Measurements from ENCODE around the gene KLHL42.
A peak's percentile ranks its signal among the peaks of the same experiment; 100 is the strongest.
"Not testable (repeated sequence)": the region's sequence is repeated elsewhere in the genome, so short reads cannot be mapped to it uniquely, and the experiment has no call there.

Gene KLHL42

DNA sequence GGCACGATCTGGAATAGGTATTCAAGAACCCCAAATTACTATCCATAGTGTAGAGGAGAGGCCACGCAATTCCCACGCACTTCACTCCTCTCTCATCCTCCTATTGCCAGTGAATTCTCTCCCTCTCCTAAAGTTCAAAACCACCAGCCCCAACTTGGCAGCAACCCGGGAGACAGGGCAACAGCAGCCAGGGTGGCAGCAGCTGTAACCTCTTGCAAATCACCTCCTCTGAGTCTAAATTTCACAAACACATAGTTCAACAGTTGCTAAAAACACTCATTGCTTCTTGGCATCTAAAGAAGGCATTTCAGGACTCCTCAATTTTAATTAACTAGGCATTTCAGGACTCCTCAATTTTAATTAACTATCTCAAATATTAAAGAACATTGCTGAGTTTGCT is 37.7 kb downstream of the KLHL42 start:
- no peak for DNase-seq (ENCODE audit: low spot score)

GRCh38 chr12:27818401-27818918 is 38.4 kb downstream of the KLHL42 start:
- no peak for DNase-seq (ENCODE audit: low spot score)

DNA sequence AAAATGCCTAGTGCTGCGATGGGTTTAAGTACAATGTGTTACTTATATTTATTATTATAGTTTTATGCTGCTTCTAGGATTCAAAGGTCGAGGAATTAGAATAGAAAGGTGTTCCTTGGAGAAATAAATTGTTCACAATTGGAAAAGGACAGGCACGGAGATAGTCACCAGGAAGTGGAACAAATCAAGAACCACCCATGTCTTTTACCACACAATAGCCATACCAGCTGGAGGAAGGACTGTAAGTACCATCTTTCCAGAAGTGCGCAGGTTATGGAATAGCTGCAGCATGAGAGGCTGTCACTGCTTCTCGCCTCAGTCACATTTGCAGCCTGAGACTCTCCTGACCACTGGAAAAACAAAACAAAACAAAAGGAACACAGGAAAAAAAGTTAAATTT is 40.5 kb downstream of the KLHL42 start:
- DNase-seq (ENCODE audit: low spot score) = no peak

DNA sequence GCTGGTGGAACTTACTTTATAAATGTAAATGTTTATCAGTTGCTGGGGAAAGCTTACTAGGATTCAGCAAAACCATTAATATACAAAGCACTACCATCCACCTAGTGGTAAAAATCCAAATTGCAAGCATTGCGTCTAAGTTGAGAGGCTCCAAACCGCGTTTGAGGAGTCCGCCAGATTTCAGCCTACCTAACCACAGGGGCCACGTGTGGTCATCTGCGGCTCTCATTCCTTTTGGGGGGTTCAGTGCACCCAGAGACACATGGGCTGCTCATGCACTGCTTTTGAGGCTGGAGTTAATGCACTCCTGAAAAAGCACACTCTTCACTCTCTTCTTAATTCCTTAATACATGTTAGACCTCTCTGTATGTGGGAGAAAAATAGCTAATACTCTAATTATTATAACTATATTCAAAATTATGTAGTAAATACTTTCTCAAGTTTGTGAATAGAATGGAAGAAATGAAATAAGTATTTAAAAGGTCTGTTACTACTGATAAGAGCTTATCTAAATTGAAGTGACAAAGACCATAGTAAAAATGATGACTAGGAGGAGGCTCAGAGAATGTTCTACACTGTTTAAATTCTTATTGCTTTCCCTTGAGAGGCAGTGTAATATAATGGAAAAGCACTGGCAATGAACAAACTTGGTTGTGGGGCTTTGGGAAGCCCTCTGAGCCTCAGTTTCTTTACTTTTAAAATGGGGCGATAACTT is 41.4 kb downstream of the KLHL42 start:
- DNase-seq (ENCODE audit: low spot score) = peak; percentile 77

DNA sequence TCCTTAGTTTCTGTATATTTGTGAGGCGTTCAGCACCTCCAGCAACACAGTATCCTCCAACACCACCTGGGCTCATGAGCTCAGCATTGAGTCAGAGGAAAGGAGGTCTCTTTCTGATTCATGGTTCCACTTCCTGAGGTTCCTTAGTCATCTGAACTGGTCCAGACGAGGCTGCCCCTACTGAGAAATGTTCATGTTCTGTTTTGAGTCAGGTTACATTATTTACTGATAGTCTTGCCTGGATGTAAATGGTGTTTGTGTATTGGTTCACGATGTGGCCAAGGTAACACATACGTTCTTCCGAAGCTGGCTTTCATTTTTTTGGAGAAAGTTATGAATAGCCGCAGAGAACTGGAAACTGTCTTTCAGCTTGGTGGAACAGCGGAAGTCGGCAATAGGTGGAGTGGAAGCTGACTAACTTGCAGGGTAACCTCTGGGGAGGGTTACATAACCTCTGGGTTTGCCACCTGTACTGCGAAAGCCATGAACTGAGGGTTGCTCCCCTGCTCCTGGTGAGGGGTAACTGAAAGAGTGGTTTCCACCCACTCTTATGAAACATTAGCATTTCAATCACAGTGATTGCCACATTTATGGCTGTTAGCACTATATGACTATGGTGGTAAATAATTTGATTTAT is 42.2 kb downstream of the KLHL42 start:
- peak; percentile 97 for DNase-seq (ENCODE audit: low spot score)

DNA sequence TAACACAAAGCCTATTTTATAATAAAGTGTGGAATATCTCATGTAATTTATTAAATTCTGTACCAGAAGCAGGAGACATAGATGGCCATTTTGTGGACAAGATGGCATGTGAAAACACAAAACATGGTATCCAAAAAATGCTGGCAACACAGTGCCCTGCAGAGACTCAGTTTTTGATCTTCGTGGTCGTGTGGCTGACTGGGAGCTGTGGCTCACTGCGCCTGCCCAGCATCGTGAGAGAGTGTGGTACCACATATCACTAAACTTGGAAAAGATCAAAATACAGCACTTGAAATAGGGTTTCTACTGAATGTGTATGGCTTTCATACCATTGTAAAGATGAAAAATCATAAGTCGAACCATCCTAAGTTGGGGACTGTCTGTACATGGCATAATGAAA is 43.0 kb downstream of the KLHL42 start:
- no peak for DNase-seq (ENCODE audit: low spot score)

DNA sequence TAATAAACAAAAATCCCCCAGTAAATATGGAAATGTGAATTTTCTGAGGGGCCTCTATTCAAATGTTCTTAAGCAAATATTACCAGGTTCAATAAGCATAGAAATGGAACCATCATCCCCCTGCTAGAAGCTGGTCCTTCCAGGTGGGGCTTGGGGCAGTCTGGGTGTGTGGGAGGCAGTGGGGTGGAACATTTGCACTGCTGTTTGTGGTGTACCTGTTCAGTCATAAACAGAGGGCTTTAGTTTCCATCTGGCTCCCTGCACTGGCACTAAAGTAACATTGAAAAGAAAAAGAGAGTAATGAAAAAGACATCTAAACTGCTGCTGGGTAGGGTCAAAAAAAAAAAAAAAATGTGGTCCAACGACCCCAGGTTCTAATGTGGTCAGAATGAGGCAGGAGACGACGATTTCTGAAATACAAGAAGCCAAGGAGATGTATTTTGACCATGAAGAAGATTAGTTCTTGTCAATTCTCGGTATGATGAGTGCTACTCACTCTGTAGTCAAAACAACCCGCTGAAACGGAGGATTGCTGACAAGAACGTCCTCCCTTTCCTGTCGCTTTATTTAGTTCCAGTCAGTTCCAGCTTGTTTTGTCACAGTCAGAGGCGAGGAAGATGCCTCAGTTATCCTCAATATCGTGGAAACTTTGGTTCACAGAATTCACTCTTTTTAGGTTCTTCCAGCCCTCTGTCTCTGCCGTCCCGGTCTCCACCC is 44.3 kb downstream of the KLHL42 start:
- DNase-seq (ENCODE audit: low spot score) = no peak

DNA sequence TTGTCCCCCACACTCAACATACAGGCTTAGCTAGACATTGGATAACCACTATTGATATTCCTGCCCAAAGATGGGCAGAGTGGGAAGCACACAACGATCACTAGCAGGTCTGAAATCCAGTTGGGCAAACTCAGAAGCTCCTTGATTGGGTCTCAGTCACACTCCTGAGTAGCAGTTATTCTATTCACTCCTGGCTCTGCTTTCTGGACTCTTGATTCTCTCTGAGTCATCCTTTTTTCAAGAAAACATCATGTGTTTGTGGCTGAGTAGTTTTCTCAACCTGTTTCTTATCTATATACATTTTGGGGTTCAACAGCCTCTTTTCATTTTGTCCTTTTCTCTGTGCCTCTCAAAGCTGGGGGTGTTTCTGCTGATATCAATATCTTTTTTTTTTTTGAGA is 46.0 kb downstream of the KLHL42 start:
- no peak for DNase-seq (ENCODE audit: low spot score)

- DNase-seq (ENCODE audit: low spot score) = peak; percentile 45
Observed at GRCh38 chr12:27828196-27828595, 48.2 kb downstream of the KLHL42 start.

DNA sequence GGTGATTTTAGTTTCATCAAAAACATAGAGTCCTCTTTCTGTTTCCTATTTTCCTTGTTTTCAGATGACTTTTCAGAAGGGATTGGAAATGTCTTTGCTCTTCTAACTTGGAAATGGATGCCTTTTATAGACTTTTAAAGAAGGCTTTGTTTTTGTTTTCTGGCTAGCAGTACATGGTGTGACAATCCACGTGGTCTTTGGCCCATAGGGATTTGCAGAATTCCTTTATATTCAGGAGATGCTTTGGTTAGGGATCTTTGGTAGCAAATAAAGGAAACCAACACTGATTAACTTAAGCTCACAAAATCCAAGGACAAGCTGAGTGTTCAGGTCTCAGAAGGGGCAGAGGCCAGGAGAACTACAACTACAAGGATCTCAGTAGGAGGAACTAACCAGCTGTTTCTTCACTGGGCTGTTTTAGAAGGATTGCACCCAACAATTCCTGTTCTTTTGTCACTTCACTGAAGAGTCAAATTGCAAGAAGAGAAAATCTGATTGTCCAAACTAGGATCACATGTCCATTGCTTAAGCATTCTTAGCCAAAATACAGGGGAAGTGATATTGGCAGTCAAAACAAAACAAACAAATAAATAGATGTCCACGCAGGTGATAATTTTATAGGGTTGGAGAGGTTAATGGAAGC is 58.6 kb downstream of the KLHL42 start:
- DNase-seq (ENCODE audit: low spot score) = no peak

DNA sequence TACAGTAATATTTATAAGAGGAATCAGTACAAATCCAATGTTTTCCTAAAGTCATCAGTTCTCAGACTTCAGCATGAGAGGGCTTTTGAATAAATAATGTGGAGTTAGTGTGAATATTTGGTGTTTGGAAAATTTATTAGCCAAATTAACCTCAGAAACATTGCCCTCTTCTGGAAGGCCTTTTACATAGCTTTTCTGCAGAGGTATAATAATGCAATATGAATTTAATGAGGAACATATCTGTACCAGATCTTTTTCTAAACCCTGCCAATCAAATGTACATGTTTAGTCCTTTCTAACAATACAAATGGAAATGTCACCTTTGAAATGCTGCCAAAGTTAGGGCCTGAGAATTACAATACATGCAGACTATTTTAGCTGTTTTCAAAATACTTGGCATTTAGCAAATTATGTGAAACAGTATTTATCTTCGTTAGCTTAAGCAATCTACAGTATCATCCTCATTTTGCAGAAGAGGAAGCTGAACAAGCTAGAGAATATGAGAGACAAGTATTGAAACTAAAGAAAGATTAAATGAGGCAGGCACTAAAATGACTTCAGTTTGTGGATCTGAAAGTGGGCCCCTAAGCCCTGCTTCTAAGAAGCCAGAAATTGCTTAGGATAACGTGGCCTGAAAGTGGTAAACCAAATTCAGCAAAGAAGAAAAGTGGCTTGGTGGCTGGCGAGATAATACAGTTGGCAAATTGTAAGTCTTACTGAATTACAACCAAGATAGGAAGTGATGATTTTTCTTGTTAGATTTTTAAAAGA is 60.4 kb downstream of the KLHL42 start:
- no peak for DNase-seq (ENCODE audit: low spot score)

DNA sequence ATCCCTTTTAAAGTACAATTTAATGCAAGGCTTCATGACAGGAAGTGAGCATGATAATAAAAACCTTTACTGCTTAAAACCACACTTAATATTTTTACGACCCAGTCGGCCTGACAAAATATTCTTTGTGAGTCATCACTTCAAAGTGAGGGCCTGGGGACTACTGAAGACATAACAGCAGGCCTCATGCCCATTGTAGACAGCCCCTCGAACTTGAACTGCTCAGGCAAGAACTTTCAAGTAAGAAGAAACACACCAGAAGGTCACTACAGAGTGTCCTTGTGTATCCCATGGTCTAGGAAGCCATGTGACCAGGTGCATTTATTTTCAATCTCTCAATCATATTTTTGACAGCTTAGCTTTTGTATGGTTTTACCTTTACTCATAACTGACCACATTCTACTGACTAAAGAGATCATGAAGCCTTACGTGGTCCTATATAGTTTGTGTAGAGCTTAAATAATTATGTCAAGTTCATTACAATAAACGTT is 61.4 kb downstream of the KLHL42 start:
- no peak for DNase-seq (ENCODE audit: low spot score)

DNA sequence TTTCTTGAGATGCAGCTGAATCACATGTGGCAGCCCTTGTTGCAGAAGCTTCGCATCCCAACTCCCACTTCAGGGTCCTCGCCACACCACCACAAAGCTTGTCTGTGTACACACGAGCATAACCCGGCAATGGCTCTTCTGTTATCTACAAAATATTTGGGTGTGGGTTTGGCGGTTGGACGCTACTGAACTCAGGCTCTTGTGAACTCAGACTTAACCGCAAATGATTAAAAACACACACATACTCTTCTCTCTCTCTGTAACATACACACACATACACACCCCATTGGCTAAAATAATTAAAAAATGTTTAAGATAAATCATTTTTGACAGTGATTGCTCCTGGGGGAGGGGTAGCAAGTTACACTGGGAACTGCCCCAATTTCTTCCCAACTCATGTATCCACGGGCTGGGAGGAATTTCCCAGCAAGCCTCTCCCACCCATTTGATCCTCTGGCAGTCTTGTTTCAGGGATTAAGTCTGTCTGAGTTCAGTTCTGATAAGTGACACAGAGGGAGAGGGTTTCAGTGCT is 63.7 kb downstream of the KLHL42 start:
- DNase-seq (ENCODE audit: low spot score) = no peak

GRCh38 chr12:27844366-27845090 is 64.5 kb downstream of the KLHL42 start:
- DNase-seq (ENCODE audit: low spot score) = no peak

DNA sequence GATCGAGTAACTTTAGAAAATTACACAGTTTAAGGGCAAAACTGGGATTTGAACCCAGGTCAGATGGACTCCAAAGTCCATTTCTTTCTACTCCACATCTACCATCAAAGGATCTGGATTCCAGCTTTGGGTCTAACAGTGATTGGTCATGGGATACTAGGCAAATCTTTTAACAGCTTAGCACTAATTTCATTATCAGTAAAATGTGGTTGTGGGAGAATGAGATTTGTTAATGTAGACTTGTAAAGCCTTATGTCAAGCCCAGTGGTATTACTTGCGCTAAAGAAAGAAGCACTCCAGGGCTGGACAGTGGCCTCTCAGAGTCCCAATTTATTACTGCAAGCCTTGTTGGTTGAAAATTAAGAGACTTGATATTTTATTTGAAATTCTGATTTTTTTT is 65.2 kb downstream of the KLHL42 start:
- DNase-seq (ENCODE audit: low spot score) = no peak

DNA sequence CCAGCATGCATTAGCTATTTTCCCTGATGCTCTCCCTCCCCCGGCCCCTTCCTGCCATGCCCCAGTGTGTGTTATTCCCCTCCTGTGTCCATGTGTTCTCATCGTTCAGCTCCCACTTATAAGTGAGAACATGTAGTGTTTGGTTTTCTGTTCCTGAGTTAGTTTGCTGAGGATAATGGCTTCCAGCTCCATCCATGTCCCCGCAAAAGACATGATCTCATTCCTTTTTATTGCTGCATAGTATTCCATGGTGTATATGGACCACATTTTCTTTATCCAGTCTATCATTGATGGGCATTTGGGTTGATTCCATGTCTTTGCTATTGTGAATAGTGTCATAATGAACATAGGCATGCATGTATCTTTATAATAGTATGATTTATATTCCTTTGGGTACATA is 65.7 kb downstream of the KLHL42 start:
- not testable (repeated sequence) for DNase-seq (ENCODE audit: low spot score)

DNA sequence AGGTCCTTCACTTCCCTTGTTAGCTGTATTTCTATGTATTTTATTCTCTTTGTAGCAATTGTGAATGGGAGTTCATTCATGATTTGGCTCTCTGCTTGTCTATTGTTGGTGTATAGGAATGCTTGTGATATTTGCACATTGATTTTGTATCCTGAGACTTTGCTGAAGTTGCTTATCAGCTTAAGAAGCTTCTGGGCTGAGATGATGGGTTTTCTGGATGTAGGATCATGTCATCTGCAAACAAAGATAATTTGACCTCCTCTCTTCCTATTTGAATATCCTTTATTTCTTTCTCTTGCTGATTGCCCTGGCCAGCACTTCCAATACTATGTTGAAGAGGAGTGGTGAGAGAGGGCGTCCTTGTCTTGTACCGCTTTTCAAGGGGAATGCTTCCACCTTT is 67.3 kb downstream of the KLHL42 start:
- not testable (repeated sequence) for DNase-seq (ENCODE audit: low spot score)

GRCh38 chr12:27851311-27851710 is 71.3 kb downstream of the KLHL42 start:
- no peak for DNase-seq (ENCODE audit: low spot score)

DNA sequence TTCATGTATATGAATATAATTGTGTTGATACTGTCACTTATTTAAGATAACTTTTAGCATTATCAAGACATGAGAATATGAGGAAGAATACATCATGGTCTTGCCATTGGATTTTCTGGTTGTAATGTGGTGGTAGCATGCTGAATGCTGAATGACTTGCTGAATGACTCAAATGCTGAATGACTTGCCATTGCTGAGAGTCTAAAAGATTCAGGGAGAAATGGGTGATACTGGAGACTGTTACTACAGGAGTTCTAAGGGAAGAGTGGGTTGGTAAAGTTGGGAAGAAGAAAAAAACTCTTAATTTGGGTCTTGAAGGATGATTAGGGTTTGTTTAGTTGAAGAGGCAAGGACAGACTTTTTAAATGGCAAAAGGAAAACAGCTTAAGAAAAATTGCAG is 72.1 kb downstream of the KLHL42 start:
- no peak for DNase-seq (ENCODE audit: low spot score)

Measured in kidney capillary endothelial cell (primary cell).